ENCODE results near the gene MAN1C1.

DNA sequence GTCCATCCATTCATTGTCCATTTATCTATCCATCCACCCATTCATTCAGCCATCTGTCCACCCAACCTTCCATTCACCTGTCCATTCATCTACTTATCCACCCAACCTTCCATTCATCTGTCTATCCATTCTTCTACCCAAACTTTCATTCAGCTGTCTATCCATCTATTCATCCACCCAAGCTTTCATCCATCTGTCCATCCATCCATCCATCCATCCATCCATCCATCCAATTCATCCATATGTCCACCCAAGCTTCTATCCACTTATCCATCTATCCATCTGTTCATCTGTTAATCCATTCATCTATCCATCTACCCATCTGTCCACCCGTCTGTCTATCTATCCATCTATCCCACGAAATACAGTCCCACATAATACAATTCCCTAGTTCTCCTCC is 21.6 kb upstream of the MAN1C1 start:
- TF ChIP-seq CTCF (IDR thresholded peaks at IDR 0.05) (no peak), EZH2 (IDR thresholded peaks at IDR 0.05; ENCODE audit: borderline replicate concordance, insufficient read depth, low read depth, low read length, poor library complexity, severe bottlenecking) (no peak)
